Panc1 (cell line): ENCODE results near the gene SYNCRIP.

Experiments used
- POLR2AphosphoS5 ChIP-seq: IDR thresholded peaks from 2 replicates; pipeline ENCODE4 v1.6.1; 2012; ENCODE audit warnings: mild to moderate bottlenecking, low read depth, low read length, moderate library complexity
- SIN3A ChIP-seq: IDR thresholded peaks from 2 replicates; pipeline ENCODE4 v1.6.1; 2012; ENCODE audit warnings: low read depth, mild to moderate bottlenecking, low read length, moderate library complexity, borderline replicate concordance; ENCODE audit not compliant: insufficient read depth
- TF ChIP-seq, protein P1 (sequence below): fragments of 450-650 bp; IDR thresholded peaks from 2 replicates; pipeline ENCODE4 v1.5.1; 2017; ENCODE audit warnings: mild to moderate bottlenecking
- TF ChIP-seq, protein P2 (sequence below), 2 experiments: IDR thresholded peaks; 2 replicates each; pipeline ENCODE4 v1.6.1; 2011 to 2012; ENCODE audit warnings: low read depth in 2 of 2, control low read depth in 1 of 2, low read length in 1 of 2, mild to moderate bottlenecking in 1 of 2, moderate library complexity in 1 of 2; ENCODE audit not compliant: insufficient read depth in 1 of 2

DNA sequence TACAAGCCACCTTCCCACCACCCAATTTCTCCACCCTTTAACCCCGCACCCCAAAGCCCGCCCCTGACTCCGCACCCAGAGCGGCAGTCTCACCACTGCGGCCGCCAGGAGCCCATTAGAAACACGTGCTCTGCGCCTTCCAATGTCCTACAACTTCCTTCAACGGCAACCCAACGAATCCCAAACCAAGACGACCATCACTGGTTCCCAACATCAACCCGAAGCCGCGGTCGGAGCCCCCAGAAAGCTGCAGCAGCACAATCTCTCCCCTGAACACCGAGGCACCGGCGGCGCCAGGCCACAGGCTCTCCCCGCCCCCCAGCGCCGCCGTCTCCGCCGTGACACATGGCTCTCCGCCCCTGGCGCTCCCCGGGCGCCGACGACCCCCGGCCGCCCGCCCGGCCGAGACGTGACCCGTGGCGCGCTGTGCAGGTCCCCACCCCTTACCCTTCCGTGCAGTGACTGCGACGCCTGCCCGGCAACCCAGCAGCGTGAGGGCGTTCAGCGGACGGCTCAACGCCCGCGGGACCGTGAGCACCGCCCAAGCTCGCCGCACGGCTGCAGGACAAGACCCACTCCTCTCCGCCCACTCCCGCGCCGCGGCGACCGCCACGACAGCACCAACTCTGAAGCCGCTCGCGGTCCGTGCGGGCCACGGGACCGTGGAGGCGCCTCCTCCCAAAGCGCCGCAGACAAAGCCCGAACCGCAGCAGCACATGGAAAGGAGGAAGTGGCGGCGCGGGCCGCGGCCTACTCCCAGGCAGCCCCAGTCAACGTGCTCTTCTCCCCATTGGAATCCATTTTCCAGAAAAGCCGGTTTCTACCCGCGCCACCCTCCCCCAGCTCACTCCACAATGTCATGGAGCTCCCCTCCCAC lies 551 bp downstream of the SYNCRIP start:
- TF ChIP-seq, protein P1, sequence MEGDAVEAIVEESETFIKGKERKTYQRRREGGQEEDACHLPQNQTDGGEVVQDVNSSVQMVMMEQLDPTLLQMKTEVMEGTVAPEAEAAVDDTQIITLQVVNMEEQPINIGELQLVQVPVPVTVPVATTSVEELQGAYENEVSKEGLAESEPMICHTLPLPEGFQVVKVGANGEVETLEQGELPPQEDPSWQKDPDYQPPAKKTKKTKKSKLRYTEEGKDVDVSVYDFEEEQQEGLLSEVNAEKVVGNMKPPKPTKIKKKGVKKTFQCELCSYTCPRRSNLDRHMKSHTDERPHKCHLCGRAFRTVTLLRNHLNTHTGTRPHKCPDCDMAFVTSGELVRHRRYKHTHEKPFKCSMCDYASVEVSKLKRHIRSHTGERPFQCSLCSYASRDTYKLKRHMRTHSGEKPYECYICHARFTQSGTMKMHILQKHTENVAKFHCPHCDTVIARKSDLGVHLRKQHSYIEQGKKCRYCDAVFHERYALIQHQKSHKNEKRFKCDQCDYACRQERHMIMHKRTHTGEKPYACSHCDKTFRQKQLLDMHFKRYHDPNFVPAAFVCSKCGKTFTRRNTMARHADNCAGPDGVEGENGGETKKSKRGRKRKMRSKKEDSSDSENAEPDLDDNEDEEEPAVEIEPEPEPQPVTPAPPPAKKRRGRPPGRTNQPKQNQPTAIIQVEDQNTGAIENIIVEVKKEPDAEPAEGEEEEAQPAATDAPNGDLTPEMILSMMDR, result no peak
- TF ChIP-seq, protein P2, sequence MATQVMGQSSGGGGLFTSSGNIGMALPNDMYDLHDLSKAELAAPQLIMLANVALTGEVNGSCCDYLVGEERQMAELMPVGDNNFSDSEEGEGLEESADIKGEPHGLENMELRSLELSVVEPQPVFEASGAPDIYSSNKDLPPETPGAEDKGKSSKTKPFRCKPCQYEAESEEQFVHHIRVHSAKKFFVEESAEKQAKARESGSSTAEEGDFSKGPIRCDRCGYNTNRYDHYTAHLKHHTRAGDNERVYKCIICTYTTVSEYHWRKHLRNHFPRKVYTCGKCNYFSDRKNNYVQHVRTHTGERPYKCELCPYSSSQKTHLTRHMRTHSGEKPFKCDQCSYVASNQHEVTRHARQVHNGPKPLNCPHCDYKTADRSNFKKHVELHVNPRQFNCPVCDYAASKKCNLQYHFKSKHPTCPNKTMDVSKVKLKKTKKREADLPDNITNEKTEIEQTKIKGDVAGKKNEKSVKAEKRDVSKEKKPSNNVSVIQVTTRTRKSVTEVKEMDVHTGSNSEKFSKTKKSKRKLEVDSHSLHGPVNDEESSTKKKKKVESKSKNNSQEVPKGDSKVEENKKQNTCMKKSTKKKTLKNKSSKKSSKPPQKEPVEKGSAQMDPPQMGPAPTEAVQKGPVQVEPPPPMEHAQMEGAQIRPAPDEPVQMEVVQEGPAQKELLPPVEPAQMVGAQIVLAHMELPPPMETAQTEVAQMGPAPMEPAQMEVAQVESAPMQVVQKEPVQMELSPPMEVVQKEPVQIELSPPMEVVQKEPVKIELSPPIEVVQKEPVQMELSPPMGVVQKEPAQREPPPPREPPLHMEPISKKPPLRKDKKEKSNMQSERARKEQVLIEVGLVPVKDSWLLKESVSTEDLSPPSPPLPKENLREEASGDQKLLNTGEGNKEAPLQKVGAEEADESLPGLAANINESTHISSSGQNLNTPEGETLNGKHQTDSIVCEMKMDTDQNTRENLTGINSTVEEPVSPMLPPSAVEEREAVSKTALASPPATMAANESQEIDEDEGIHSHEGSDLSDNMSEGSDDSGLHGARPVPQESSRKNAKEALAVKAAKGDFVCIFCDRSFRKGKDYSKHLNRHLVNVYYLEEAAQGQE (IDR thresholded peaks at IDR 0.05; ENCODE audit: insufficient read depth in 1 of 2, low read depth in 2 of 2, low read length in 1 of 2), result no peak
- TF ChIP-seq POLR2AphosphoS5 (no peak), SIN3A (peak; percentile 85; the same call in 1 of the 2 replicates)
